Testis (tissue), 2 donors: Measurements from ENCODE around the gene ZNF726.

Experiments used
- CTCF ChIP-seq, 3 experiments: fragments of 450-650 bp in 2 of 3; fragments of 200-600 bp in 1 of 3; sonication (generic) in 1 of 3; IDR thresholded peaks; one replicate each; pipeline ENCODE4 v1.5.1; 2016 to 2019; ENCODE audit warnings: antibody characterized with exemption in 3 of 3, mild to moderate bottlenecking in 2 of 3, moderate library complexity in 1 of 3
- POLR2A ChIP-seq: fragments of 450-650 bp; IDR thresholded peaks from one replicate; pipeline ENCODE4 v1.6.1; 2017; ENCODE audit warnings: antibody characterized with exemption, mild to moderate bottlenecking, moderate library complexity

GRCh38 chr19:23971598-23971997 is 56.9 kb downstream of the ZNF726 start:
- no peak for TF ChIP-seq CTCF (IDR thresholded peaks at IDR 0.05)
- no peak for TF ChIP-seq POLR2A
